Activated CD4-positive, alpha-beta T cell treated with anti-CD3 and anti-CD28 coated beads, Interleukin-2, amount 50 U/mL, for 24 hours (primary cell): ENCODE results near the gene PLCB1.
"Not testable (repeated sequence)": the region's sequence is repeated elsewhere in the genome, so short reads cannot be mapped to it uniquely, and the experiment has no call there.

Experiments used
- DNase-seq, 2 donors: peaks; one replicate each; pipeline ENCODE4 v3.0.0-alpha.2; 2020; ENCODE audit warnings: low read depth in 1 of 2, low spot score in 1 of 2

Gene PLCB1

GRCh38 chr20:8131598-8132483, at the start of gene PLCB1:
Gene PLCB1, plus strand, starts transcription at chr20:8132266. Its CDS starts 386 bp downstream, at chr20:8132652.
- peak; percentile 37 to 43 for DNase-seq

- no peak for DNase-seq
These were observed 49.1 kb upstream of the PLCB1 start for GRCh38 chr20:8082989-8083388.

DNA sequence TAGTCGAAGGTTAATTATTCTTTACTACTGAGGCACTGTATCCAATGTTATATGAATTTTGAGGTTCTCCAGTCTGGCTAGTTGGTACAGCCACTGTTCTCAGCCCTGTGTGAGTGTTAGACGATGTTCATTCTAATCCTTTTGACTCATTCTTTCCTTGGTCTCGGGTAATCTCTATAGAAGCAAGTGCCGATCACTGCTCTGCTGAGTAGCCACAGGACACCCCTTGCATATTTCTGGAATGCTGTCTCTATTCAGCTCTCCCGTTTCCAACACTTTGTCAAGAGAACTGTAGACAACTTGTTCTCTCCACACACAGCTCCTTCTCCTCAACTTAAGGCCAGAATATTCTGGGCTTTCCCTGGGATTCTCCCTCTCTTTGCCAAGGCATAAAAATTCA, 42.4 kb upstream of the PLCB1 start:
- DNase-seq: no peak

GRCh38 chr20:8094415-8094818, 37.6 kb upstream of the PLCB1 start:
- no peak for DNase-seq

- no peak for DNase-seq
These were observed 37.2 kb upstream of the PLCB1 start for GRCh38 chr20:8094850-8095249.

GRCh38 chr20:8095648-8096572, 36.2 kb upstream of the PLCB1 start:
- no peak for DNase-seq

- DNase-seq: no peak
These were observed 34.8 kb upstream of the PLCB1 start for GRCh38 chr20:8097307-8097706.

DNA sequence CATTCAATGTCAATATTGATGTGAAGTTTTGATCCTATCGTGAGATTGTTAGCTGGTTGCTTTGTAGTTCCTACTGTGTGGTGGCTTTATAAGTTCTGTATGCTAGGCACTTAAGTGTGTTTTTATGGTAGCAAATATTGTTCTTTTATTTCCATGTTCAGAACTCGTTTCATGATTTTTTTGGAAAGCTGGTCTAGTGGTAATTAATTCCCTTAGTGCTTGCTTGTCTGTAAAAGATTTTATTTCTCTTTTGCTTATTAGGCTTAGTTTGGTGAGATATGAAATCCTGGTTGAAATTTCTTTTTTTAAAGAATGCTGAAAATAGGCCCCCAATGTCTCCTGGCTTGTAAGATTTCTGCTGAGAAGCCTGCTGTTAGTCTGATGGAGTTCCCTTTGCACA, 27.8 kb upstream of the PLCB1 start:
- DNase-seq: no peak

DNA sequence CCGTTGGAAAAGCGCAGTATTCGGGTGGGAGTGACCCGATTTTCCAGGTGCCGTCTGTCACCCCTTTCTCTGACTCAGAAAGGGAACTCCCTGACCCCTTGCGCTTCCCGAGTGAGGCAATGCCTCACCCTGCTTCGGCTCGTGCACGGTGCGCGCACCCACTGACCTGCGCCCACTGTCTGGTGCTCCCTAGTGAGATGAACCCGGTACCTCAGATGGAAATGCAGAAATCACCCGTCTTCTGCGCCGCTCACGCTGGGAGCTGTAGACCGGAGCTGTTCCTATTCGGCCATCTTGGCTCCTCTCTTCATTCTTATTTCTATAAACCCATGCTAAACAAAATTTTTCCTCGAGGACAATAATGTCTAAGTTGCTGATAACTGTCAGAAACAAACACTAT, 17.5 kb upstream of the PLCB1 start:
- not testable (repeated sequence) for DNase-seq

DNA sequence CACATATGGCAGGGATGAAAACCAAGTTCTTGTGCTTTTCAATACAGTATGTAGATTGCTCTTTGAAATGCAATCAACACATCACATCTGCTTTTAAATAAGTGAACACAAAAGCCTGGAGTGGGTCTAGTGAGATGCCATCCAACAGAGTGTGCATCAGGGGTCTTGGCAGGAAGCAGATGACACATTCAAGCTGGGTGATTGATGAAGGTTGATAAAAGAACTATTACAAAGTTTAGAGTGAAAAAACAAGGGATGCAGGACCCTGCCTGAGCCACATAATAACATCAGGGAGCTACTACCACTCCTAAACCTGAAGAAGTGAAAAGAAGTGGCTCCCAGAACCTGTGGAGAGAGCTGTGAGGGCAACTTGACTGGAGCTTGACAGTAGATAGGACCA, 16.6 kb upstream of the PLCB1 start:
- no peak for DNase-seq

DNA sequence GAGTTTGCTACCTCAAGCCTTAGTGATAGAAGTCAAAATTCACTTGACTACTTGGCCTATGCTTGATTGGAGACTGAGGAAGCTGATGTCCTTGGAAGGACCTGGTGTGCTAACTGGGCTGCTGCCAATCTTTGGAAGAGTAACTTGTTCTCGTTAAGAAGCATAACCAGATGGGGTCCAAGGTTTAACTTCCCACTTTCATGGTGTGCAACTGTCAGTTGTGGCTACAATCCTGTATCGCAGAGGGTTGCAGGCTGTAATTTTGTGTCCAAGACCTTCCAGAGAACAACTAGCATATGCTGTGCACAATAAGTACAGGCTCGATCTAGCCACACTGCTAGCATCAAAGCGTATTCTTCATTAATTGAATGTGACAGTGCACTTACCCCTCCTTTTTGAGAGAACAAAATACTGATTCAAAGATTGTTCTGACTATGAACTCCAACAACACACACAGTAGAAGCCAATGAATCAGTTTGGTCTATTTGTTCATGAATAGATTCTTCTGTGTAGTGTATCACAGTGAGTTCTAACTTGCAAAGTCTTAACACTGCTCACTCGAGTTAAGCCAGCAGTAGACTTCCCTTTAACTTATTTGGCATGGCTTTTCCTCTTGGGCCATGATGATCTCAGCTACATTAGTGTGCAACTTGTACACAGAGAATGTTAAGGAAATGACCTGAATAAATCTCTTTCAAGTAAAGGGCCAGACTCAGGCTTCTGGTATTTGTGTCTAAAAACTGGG, 15.8 kb upstream of the PLCB1 start:
- no peak for DNase-seq

- no peak for DNase-seq
These were observed 14.4 kb upstream of the PLCB1 start for GRCh38 chr20:8117636-8118035.

DNA sequence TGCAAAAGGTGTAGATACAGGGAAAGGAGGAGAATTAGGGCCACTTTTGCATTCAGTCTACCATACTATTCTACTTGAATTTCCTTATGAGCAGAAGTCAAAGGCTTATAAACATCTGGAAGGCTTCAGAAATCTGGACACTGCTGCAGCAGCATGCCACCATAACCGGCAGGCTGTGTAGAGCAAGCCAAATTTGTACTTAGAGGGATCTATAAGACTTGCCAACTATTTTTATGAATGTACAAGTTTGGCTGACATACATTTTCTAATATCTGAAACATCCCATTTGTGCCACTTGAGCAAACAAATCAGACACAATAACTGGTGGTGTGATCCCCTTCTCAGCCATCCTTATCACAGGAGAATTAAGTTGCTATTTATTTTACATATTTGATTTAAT, 14.0 kb upstream of the PLCB1 start:
- DNase-seq: no peak

GRCh38 chr20:8118760-8119159, 13.3 kb upstream of the PLCB1 start:
- DNase-seq: no peak

DNA sequence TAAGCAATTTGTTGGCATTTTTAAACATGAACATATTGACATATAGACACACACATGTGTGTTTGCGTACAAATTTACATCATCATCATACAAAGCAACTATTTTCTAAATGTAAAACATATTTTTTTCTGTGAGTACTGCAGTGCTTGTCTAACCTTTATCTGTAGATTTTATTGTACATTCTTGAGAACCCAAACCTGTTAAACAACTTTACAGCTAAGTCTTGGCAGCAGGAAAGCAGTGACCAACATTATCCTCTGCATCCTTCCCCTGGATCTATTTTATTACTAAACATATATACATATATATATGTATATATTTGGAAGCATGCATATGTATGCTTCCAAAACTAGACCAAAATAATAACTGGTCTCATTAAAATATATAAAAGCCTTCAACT, 10.4 kb upstream of the PLCB1 start:
- DNase-seq: no peak

GRCh38 chr20:8124639-8125038, 7.4 kb upstream of the PLCB1 start:
- no peak for DNase-seq

- DNase-seq: no peak
These were observed 5.9 kb upstream of the PLCB1 start for GRCh38 chr20:8126181-8126580.

- DNase-seq: no peak
These were observed 5.2 kb upstream of the PLCB1 start for GRCh38 chr20:8126841-8127378.

DNA sequence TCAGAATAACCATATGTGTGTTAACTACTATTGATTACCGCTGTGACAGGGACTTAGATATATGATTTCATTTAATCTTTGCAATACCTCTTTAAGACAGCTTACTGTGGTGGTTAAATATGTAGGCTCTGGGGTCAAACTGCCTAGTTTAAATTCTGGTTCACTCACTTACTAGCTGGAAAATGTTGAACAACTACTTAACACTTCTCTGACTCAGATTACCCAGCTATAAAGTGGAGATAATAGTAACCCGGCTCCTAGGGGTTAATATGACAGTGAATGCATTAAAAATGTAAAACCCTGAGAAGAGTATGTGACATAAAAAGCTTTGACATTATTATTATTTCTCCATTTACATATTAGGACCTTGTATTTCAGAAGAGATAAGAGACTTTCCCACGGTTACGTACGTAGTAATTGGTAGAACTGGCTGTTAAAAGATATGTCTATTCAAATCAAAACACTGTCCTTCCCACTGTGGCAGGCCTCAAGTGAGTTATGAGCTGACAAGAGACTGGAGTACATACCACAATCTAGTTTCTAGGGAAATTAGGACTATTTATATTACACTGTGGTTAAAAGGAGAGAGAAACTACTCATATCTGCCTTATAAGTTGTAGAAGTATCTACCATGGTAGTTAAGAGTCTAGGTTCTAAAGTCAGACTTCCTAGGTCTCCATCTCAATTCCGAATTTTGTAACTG, 4.4 kb upstream of the PLCB1 start:
- no peak for DNase-seq

DNA sequence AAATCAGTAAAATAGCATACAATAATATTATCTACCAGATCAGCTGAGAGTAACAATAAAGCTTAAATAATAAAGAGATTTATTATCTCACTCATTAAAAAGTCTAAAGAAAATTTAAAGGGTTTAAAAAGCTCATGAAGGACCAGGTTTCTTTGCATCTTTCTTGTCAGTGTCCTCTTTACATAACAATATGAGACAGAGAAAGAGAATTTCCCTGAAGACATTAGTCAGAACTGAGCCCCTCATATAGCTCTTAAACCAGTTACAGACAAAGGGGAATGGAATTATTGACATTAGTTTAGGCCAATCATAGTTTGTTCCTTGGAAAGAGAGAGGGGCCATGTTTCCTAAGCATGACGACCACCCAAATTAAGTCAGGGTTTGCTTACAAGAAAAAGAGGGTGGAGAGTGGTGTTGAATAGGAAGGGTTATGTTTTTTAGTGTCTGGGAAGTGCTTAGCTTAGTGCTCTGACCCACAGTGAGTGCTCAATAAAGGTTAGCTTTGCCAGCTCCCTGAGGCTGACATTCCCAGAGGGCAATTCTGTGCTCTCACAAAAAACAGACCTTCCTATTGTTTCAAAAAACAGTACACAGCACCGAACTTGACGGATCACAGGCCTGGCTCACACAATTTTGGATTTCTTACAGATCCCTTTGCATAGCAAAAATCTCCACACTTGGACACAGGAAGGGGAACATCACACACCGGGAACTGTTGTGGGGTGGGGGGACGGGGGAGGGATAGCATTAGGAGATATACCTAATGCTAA, 3.6 kb upstream of the PLCB1 start:
- DNase-seq: no peak
